GM23338 (cell line): Measurements from ENCODE around the gene ENOSF1. TPM values are rescaled to one million over a fixed set of nuclear protein-coding genes. Genes with fewer than 3 reads are reported as not detected.

Experiments
- ATAC-seq: fragments of 200-7000 bp; cut with Tn5 transposase; 3 replicates; pipeline ENCODE4 v1.9.1; 2020
- DNase-seq: peaks from one replicate; pipeline ENCODE4 v3.0.0-alpha.2; 2015; ENCODE audit warnings: low spot score
- H2AFZ ChIP-seq: fragments of 200-600 bp; sonication (generic); 2 replicates; pipeline ENCODE4 v1.8.0; 2016; ENCODE audit warnings: antibody characterized with exemption, mild to moderate bottlenecking, moderate library complexity
- H3F3A ChIP-seq: fragments of 200-600 bp; sonication (generic); replicated peaks from 2 replicates; pipeline ENCODE4 v1.8.0; 2017; ENCODE audit warnings: antibody characterized with exemption, mixed run types, low read depth
- H3K27ac ChIP-seq: fragments of 200-600 bp; sonication (generic); 2 replicates; pipeline ENCODE4 v1.6.1; 2016; ENCODE audit warnings: low read depth
- H3K27me3 ChIP-seq: fragments of 200-600 bp; sonication (generic); 2 replicates; pipeline ENCODE4 v1.8.0; 2016; ENCODE audit warnings: mild to moderate bottlenecking, mixed run types, moderate library complexity; ENCODE audit not compliant: insufficient read depth
- H3K36me3 ChIP-seq: fragments of 200-600 bp; sonication (generic); 2 replicates; pipeline ENCODE4 v1.8.0; 2016; ENCODE audit warnings: mild to moderate bottlenecking; ENCODE audit not compliant: insufficient read depth
- H3K4me1 ChIP-seq: fragments of 200-600 bp; sonication (generic); 2 replicates; pipeline ENCODE4 v1.8.0; 2016; ENCODE audit warnings: mild to moderate bottlenecking, moderate library complexity; ENCODE audit not compliant: insufficient read depth
- H3K4me2 ChIP-seq: fragments of 200-600 bp; sonication (generic); 2 replicates; pipeline ENCODE4 v1.7.1; 2017; ENCODE audit warnings: mixed run types
- H3K4me3 ChIP-seq: fragments of 200-600 bp; sonication (generic); 2 replicates; pipeline ENCODE4 v1.6.1; 2016; ENCODE audit warnings: mixed run types
- H3K79me2 ChIP-seq: fragments of 200-600 bp; sonication (generic); replicated peaks from 2 replicates; pipeline ENCODE4 v1.8.0; 2017; ENCODE audit warnings: mild to moderate bottlenecking; ENCODE audit not compliant: insufficient read depth
- H3K9me2 ChIP-seq: fragments of 200-600 bp; sonication (generic); 2 replicates; pipeline ENCODE4 v1.8.0; 2017; ENCODE audit not compliant: insufficient read depth
- H4K20me1 ChIP-seq: fragments of 200-600 bp; sonication (generic); replicated peaks from 2 replicates; pipeline ENCODE4 v1.8.0; 2017; ENCODE audit warnings: mild to moderate bottlenecking; ENCODE audit not compliant: insufficient read depth
- H3K27ac Mint-ChIP-seq: 2 replicates; pipeline ENCODE4 v1.8.0; 2020; ENCODE audit warnings: inconsistent platforms, mild to moderate bottlenecking, moderate library complexity, mixed read lengths
- H3K27me3 Mint-ChIP-seq: 3 replicates; pipeline ENCODE4 v1.8.0; 2022; ENCODE audit warnings: low read depth, mild to moderate bottlenecking, moderate library complexity, mixed read lengths, inconsistent platforms; ENCODE audit not compliant: insufficient read depth, poor library complexity
- H3K36me3 Mint-ChIP-seq: 3 replicates; pipeline ENCODE4 v1.8.0; 2021; ENCODE audit warnings: low read depth, mild to moderate bottlenecking, inconsistent platforms, moderate library complexity, mixed read lengths
- H3K4me1 Mint-ChIP-seq: 3 replicates; pipeline ENCODE4 v1.8.0; 2020; ENCODE audit warnings: mild to moderate bottlenecking, inconsistent platforms, mixed read lengths
- H3K4me3 Mint-ChIP-seq: 3 replicates; pipeline ENCODE4 v1.8.0; 2021; ENCODE audit warnings: moderate library complexity, mild to moderate bottlenecking, inconsistent platforms, mixed read lengths
- H3K9me3 Mint-ChIP-seq: 3 replicates; pipeline ENCODE4 v1.8.0; 2020; ENCODE audit warnings: moderate library complexity, mild to moderate bottlenecking, inconsistent platforms, mixed read lengths
- CTCF ChIP-seq, 2 experiments: fragments of 200-600 bp in 1 of 2; sonication (generic) in 1 of 2; conservative IDR thresholded peaks; 2 replicates each; pipeline versions ENCODE4 v1.5.1 to v1.6.1; 2016 to 2017; ENCODE audit warnings: antibody characterized with exemption in 2 of 2, low read depth in 2 of 2, mild to moderate bottlenecking in 2 of 2, moderate library complexity in 1 of 2
- EZH2 ChIP-seq: fragments of 200-600 bp; sonication (generic); IDR thresholded peaks from one replicate; pipeline ENCODE4 v1.8.0; 2017; ENCODE audit warnings: antibody characterized with exemption, mild to moderate bottlenecking, low read depth; ENCODE audit not compliant: unreplicated experiment
- EZH2phosphoT487 ChIP-seq: fragments of 200-600 bp; sonication (generic); IDR thresholded peaks from one replicate; pipeline ENCODE4 v1.8.1; 2018; ENCODE audit warnings: antibody characterized with exemption; ENCODE audit not compliant: unreplicated experiment
- JUNB ChIP-seq: IDR thresholded peaks from one replicate; pipeline ENCODE4 v1.6.1; 2016; ENCODE audit warnings: antibody characterized with exemption; ENCODE audit not compliant: unreplicated experiment
- POLR2AphosphoS5 ChIP-seq: IDR thresholded peaks from 2 replicates; pipeline ENCODE4 v1.6.1; 2016; ENCODE audit warnings: antibody characterized with exemption, low read depth
- STAT1 ChIP-seq: IDR thresholded peaks from one replicate; pipeline ENCODE4 v1.6.1; 2016; ENCODE audit warnings: antibody characterized with exemption; ENCODE audit not compliant: unreplicated experiment
- ZNF114 ChIP-seq: fragments of 250-450 bp; sonication (Bioruptor Pico); IDR thresholded peaks from 2 replicates; pipeline ENCODE4 v1.5.0; 2020; ENCODE audit warnings: mild to moderate bottlenecking, moderate library complexity
- ZNF331 ChIP-seq: fragments of 250-450 bp; sonication (Bioruptor Pico); IDR thresholded peaks from 2 replicates; pipeline ENCODE4 v1.5.0; 2020; ENCODE audit warnings: low read depth, mild to moderate bottlenecking, moderate library complexity
- ZNF462 ChIP-seq: fragments of 250-450 bp; sonication (Bioruptor Pico); IDR thresholded peaks from 2 replicates; pipeline ENCODE4 v1.5.0; 2020; ENCODE audit warnings: mild to moderate bottlenecking, moderate library complexity
- polyA plus RNA-seq: library from polyadenylated mRNA; unstranded; fragments of >200 nt; fragmentation: Nextera tagmentation; extraction: Ambion mirVana; gene quantifications from 2 replicates; pipeline ENCODE4 v1.2.1, GENCODE V29; 2016
- total RNA-seq: library from RNA; depleted of rRNA; stranded (reverse); fragments of >200 nt; shearing (Covaris generic); gene quantifications from 2 replicates; pipeline ENCODE4 v1.2.3, GENCODE V29; 2014
- TF ChIP-seq, protein P1 (sequence below): IDR thresholded peaks from one replicate; pipeline ENCODE4 v1.6.1; 2018; ENCODE audit warnings: antibody characterized with exemption; ENCODE audit not compliant: unreplicated experiment
- TF ChIP-seq, protein P2 (sequence below): IDR thresholded peaks from 2 replicates; pipeline ENCODE4 v1.6.1; 2016; ENCODE audit warnings: antibody characterized with exemption

Gene ENOSF1
- total and polyA plus RNA-seq, 2 experiments from 2014 or later, result 30.1 to 36.4 TPM

DNA sequence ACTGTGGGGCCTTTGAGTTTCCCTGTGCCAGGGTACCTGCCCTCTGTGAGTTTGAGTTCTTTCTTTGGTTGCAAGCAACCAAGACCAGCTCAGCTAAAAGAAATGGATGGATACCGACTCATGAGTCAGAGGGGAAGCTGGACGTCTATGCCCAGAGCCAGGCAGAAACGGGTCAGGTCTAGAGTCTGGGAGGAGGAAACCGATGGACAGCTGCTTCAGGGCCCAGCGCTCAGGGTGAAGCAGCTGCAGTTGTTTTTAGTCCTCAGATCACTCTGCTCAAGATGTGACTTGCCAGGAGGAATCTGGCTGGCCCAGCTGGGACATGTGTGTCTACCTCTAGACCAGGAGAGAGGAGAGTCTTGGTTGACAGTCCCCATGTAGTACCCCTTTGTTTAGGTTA lies 65.1 kb downstream of the ENOSF1 start (continued):
- TF ChIP-seq, protein P1, sequence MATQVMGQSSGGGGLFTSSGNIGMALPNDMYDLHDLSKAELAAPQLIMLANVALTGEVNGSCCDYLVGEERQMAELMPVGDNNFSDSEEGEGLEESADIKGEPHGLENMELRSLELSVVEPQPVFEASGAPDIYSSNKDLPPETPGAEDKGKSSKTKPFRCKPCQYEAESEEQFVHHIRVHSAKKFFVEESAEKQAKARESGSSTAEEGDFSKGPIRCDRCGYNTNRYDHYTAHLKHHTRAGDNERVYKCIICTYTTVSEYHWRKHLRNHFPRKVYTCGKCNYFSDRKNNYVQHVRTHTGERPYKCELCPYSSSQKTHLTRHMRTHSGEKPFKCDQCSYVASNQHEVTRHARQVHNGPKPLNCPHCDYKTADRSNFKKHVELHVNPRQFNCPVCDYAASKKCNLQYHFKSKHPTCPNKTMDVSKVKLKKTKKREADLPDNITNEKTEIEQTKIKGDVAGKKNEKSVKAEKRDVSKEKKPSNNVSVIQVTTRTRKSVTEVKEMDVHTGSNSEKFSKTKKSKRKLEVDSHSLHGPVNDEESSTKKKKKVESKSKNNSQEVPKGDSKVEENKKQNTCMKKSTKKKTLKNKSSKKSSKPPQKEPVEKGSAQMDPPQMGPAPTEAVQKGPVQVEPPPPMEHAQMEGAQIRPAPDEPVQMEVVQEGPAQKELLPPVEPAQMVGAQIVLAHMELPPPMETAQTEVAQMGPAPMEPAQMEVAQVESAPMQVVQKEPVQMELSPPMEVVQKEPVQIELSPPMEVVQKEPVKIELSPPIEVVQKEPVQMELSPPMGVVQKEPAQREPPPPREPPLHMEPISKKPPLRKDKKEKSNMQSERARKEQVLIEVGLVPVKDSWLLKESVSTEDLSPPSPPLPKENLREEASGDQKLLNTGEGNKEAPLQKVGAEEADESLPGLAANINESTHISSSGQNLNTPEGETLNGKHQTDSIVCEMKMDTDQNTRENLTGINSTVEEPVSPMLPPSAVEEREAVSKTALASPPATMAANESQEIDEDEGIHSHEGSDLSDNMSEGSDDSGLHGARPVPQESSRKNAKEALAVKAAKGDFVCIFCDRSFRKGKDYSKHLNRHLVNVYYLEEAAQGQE, result no peak
- no peak for TF ChIP-seq JUNB

GRCh38 chr18:644395-645004 lies 67.9 kb downstream of the ENOSF1 start:
- no peaks in the 10 kb centered on the region for H3K36me3 Mint-ChIP-seq
- Histone ChIP-seq H3K4me1 (no peaks in the 10 kb centered on the region), H2AFZ (no peak overlapping the region), H3K4me3 (no peak overlapping the region), H3K27ac (no peak overlapping the region), H4K20me1 (no peaks in the 10 kb centered on the region; the same call in 1 of the 2 replicates), H3K36me3 (no peaks in the 10 kb centered on the region), H3K79me2 (no peaks in the 10 kb centered on the region), H3K4me2 (no peak overlapping the region), H3K9me2 (no peaks in the 10 kb centered on the region), H3F3A (no peaks in the 10 kb centered on the region), H3K27me3 (no peaks in the 10 kb centered on the region)
- peak; percentile 31; the same call in 1 of the 3 replicates for ATAC-seq
- H3K27ac Mint-ChIP-seq, result no peak overlapping the region
- H3K4me3 Mint-ChIP-seq, result no peak overlapping the region
- H3K9me3 Mint-ChIP-seq, result no peaks in the 10 kb centered on the region; the same call in 2 of the 3 replicates
- no peak for DNase-seq
- peaks cover 5% of the 10 kb centered on the region for H3K27me3 Mint-ChIP-seq
- H3K4me1 Mint-ChIP-seq, result peaks cover 5% of the 10 kb centered on the region
- TF ChIP-seq ZNF462 (CRISPR knock-in tag), result no peak
- no peak for TF ChIP-seq JUNB
- TF ChIP-seq POLR2AphosphoS5, result no peak
- TF ChIP-seq EZH2phosphoT487, result no peak
- TF ChIP-seq ZNF114, result no peak
- TF ChIP-seq, protein P2, sequence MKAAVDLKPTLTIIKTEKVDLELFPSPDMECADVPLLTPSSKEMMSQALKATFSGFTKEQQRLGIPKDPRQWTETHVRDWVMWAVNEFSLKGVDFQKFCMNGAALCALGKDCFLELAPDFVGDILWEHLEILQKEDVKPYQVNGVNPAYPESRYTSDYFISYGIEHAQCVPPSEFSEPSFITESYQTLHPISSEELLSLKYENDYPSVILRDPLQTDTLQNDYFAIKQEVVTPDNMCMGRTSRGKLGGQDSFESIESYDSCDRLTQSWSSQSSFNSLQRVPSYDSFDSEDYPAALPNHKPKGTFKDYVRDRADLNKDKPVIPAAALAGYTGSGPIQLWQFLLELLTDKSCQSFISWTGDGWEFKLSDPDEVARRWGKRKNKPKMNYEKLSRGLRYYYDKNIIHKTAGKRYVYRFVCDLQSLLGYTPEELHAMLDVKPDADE, result no peak
- TF ChIP-seq CTCF (conservative IDR thresholded peaks at IDR 0.05; ENCODE audit: low read depth in 2 of 2), result no peak
- TF ChIP-seq EZH2, result no peak
- no peak for TF ChIP-seq ZNF331 (CRISPR knock-in tag)
- TF ChIP-seq STAT1, result no peak
